AG09309 (cell line): Measurements from ENCODE around the gene SAMD8.

ENCODE experiments used
- DNase-seq: peaks from one replicate; pipeline ENCODE4 v3.0.0-alpha.2; 2010; ENCODE audit warnings: low read depth
- H3K4me3 ChIP-seq: 2 replicates; pipeline ENCODE4 v1.5.1; 2011; ENCODE audit warnings: mild to moderate bottlenecking, low read depth, low read length, moderate library complexity; ENCODE audit not compliant: control insufficient read depth
- TF ChIP-seq, protein P1 (sequence below): IDR thresholded peaks from 2 replicates; pipeline ENCODE4 v1.5.1; 2011; ENCODE audit warnings: mild to moderate bottlenecking, low read depth, low read length, inconsistent platforms; ENCODE audit not compliant: insufficient read depth, control insufficient read depth; ENCODE audit errors: missing control alignments

Gene SAMD8

DNA sequence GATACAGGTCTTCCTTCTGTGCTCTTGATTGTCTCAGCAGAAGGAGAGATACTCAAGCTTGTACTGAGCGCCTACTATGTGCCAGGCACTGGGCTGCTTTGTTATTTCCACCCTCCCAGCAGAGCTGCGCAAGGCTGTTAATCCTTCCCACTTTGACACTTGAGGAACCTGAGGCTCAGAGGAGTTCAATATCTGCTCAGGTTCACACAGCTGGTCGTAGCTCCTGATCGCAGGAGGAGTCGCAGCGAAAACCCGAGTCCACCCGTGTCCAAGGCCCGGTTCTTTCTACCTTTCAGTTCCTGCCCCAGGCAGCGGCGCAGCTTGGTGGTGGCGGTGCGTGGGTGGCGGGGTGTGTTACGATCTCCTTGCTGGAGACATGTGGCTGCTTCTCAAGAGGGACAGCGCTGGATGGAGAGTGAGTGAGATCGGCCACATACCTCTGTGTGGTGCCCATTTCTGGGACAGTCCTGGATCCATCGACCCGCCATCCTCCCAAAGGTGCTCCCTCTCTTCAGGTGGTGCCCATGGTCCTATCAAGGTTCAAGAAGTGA is 26.5 kb upstream of the SAMD8 start:
- H3K4me3 ChIP-seq: no peak overlapping the region
- TF ChIP-seq, protein P1, sequence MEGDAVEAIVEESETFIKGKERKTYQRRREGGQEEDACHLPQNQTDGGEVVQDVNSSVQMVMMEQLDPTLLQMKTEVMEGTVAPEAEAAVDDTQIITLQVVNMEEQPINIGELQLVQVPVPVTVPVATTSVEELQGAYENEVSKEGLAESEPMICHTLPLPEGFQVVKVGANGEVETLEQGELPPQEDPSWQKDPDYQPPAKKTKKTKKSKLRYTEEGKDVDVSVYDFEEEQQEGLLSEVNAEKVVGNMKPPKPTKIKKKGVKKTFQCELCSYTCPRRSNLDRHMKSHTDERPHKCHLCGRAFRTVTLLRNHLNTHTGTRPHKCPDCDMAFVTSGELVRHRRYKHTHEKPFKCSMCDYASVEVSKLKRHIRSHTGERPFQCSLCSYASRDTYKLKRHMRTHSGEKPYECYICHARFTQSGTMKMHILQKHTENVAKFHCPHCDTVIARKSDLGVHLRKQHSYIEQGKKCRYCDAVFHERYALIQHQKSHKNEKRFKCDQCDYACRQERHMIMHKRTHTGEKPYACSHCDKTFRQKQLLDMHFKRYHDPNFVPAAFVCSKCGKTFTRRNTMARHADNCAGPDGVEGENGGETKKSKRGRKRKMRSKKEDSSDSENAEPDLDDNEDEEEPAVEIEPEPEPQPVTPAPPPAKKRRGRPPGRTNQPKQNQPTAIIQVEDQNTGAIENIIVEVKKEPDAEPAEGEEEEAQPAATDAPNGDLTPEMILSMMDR: no peak
- DNase-seq: no peak

DNA sequence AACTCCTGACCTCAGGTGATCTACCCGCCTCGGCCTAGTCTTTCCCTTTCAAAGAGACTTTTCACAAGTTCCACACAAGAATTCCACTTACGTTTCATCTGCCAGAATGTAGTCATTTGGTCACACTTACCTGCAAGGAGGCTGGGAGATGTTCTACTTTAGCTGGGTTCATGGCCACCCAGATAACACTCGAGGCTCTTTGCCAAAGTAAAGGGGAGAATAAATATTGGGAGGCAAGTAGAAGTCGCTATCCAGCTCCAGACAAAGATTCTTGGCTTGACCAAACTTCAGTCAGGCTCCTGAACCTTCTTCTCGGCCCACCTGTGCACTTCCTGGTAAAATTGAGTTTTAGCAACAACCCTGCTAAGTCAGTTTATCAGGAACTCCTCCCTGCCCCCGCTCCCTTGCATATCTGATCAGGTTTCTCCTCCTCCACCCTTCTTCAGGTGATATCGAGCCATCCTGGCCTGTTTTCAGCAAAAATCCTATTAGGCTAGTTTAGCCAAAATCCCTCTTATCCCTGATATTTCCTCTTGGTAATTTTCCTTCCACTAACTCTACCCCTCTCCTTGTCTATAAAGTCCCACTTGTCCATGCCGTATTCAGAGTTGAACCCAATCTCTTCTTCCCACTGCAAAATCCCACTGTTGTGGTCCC is 25.1 kb upstream of the SAMD8 start:
- DNase-seq: no peak
- TF ChIP-seq, protein P1: no peak

DNA sequence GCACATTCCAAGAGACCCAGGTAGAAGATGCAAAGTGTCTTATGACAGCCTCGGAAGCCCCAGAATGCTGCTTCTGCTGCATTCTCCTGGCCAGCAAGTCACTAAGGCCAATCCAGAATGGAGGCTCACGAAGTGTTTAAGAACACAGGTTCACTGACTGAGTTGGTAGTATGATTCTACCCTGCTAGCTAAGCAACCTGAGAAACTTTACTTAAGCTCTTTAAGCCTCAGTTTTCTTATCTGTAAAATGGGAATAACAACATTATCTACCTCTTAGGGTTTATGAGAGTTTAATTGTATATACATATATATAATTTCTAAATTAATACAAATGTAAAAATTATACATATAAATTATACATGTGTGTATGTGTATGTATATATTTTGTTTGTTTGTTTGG is 22.8 kb upstream of the SAMD8 start:
- no peak for DNase-seq
- TF ChIP-seq, protein P1: no peak
- H3K4me3 ChIP-seq: no peak overlapping the region

More for the DNA sequence above, 25.1 kb upstream of the SAMD8 start:
- no peak overlapping the region for H3K4me3 ChIP-seq

DNA sequence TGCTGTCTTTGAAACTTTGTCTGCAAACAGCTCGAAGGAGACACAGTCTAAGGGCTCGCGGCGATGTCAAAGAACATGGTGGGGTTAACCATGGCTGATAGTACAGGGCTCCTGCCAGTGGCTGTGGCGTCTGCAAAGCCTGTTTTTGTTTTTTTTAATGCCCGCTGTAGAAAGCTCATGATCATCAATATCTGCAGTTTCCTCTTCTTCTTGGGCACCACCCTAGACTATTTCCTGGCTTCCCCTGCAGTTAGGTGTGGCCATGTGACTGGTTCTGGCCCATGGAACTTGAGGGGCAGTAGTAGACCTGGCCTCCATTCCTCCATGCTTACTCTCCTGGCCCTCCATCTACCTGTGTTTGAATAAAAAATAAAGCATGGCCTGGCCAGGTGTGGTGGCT is 21.8 kb upstream of the SAMD8 start:
- TF ChIP-seq, protein P1: no peak
- no peak for DNase-seq
- H3K4me3 ChIP-seq: no peak overlapping the region

DNA sequence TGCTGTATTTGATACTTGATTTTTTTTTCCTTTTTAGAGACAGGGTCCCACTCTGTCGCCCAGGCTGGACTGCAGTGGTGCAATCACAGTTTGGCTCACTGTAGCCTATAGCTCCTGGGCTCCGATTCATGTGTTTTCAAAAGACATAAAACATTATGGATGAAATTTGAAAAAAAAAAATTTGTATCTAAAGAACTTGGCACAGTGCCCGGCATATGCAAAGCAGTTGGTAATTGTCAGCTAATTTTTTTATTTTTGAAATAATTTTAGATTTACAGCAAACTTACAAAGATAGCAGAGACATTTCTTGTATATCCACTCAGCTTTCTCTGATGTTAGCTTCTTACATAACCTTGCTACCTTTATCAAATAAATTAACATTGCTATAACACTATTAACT is 20.3 kb upstream of the SAMD8 start:
- DNase-seq: no peak
- TF ChIP-seq, protein P1: no peak
- no peak overlapping the region for H3K4me3 ChIP-seq

DNA sequence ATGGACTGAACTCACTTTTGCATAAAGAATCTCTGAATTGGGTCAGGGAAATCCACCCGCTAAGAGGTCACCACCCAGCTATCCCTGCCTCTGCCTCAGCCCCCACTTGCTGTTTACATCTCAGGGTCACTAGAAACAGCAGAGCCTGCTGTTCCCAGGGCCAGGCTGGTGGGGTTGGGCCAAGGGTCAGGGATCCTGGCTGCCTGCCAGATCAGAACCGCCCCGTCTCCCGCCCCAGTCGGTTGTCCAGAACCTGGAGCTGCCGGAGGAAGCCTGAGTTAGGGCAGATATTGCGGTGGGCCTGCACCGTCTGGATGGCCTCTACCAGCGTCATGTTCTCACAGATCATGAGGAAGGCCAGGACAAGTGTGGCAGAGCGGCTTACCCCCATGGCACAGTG is 17.0 kb upstream of the SAMD8 start:
- H3K4me3 ChIP-seq: no peak overlapping the region
- no peak for DNase-seq
- TF ChIP-seq, protein P1: no peak
